Central memory CD8-positive, alpha-beta T cell (primary cell): ENCODE measurements around the gene INPP4B.

ENCODE experiments used
- ATAC-seq: fragments of 150-1000 bp; cut with Tn5 transposase; replicated peaks from 2 replicates; pipeline ENCODE4 v1.10.0; 2022; ENCODE audit warnings: mild to moderate bottlenecking, moderate FRiP score, moderate number of reproducible peaks; ENCODE audit not compliant: poor library complexity, severe bottlenecking; ENCODE audit errors: extremely low read depth
- DNase-seq, 2 donors: peaks; one replicate each; pipeline ENCODE4 v3.0.0; 2021; ENCODE audit warnings: low spot score in 2 of 2
- H3K27ac Mint-ChIP-seq: one replicate; pipeline ENCODE4 v1.8.0; 2022; ENCODE audit warnings: low read depth, mild to moderate bottlenecking, moderate library complexity, mixed read lengths
- H3K27me3 Mint-ChIP-seq: one replicate; pipeline ENCODE4 v1.8.0; 2022; ENCODE audit warnings: mixed read lengths
- H3K36me3 Mint-ChIP-seq: one replicate; pipeline ENCODE4 v1.8.0; 2022; ENCODE audit warnings: mild to moderate bottlenecking, moderate library complexity, mixed read lengths; ENCODE audit not compliant: insufficient read depth
- H3K4me1 Mint-ChIP-seq: one replicate; pipeline ENCODE4 v1.8.0; 2022; ENCODE audit warnings: mixed read lengths
- H3K4me3 Mint-ChIP-seq: one replicate; pipeline ENCODE4 v1.8.0; 2022; ENCODE audit warnings: mild to moderate bottlenecking, moderate library complexity, mixed read lengths
- H3K9me3 Mint-ChIP-seq: one replicate; pipeline ENCODE4 v1.8.0; 2022; ENCODE audit warnings: mixed read lengths

The INPP4B gene

GRCh38 chr4:142713282-142714030 lies 132.6 kb downstream of the INPP4B start:
- H3K9me3 Mint-ChIP-seq = peaks cover 5% of the 10 kb centered on the region
- no peaks in the 10 kb centered on the region for H3K36me3 Mint-ChIP-seq
- no peak overlapping the region for H3K27ac Mint-ChIP-seq
- no peaks in the 10 kb centered on the region for H3K4me1 Mint-ChIP-seq
- ATAC-seq (no peak), DNase-seq (no peak)
- no peak overlapping the region for H3K4me3 Mint-ChIP-seq
- no peaks in the 10 kb centered on the region for H3K27me3 Mint-ChIP-seq

- Mint-ChIP-seq H3K27me3 (no peaks in the 10 kb centered on the region), H3K4me1 (no peaks in the 10 kb centered on the region), H3K36me3 (no peaks in the 10 kb centered on the region), H3K27ac (no peak overlapping the region), H3K9me3 (peaks cover 13% of the 10 kb centered on the region), H3K4me3 (no peak overlapping the region)
- ATAC-seq (no peak), DNase-seq (no peak)
Measured at GRCh38 chr4:142708231-142708630, 137.9 kb downstream of the INPP4B start.

- no peak for DNase-seq
- Mint-ChIP-seq H3K27ac (no peak overlapping the region), H3K9me3 (peaks cover 13% of the 10 kb centered on the region), H3K27me3 (no peaks in the 10 kb centered on the region), H3K36me3 (no peaks in the 10 kb centered on the region), H3K4me3 (no peak overlapping the region), H3K4me1 (no peaks in the 10 kb centered on the region)
- no peak for ATAC-seq
Measured at GRCh38 chr4:142707401-142707800, 138.7 kb downstream of the INPP4B start.

- Mint-ChIP-seq H3K4me3 (no peak overlapping the region), H3K27ac (no peak overlapping the region), H3K27me3 (no peaks in the 10 kb centered on the region), H3K36me3 (no peaks in the 10 kb centered on the region), H3K4me1 (no peaks in the 10 kb centered on the region), H3K9me3 (peaks cover 13% of the 10 kb centered on the region)
- DNase-seq (no peak), ATAC-seq (no peak)
Measured at GRCh38 chr4:142706381-142706780, 139.7 kb downstream of the INPP4B start.

GRCh38 chr4:142705820-142706219 lies 140.3 kb downstream of the INPP4B start:
- DNase-seq (no peak), ATAC-seq (no peak)
- Mint-ChIP-seq H3K36me3 (no peaks in the 10 kb centered on the region), H3K4me1 (no peaks in the 10 kb centered on the region), H3K4me3 (no peak overlapping the region), H3K27ac (no peak overlapping the region), H3K27me3 (no peaks in the 10 kb centered on the region), H3K9me3 (peaks cover 11% of the 10 kb centered on the region)

- DNase-seq (no peak), ATAC-seq (peak; percentile 69)
- H3K4me1 Mint-ChIP-seq = peaks cover 6% of the 10 kb centered on the region
- no peaks in the 10 kb centered on the region for H3K36me3 Mint-ChIP-seq
- peaks cover 8% of the 10 kb centered on the region for H3K9me3 Mint-ChIP-seq
- no peaks in the 10 kb centered on the region for H3K27me3 Mint-ChIP-seq
- no peak overlapping the region for H3K27ac Mint-ChIP-seq
- no peak overlapping the region for H3K4me3 Mint-ChIP-seq
Measured at GRCh38 chr4:142703694-142704309, 142.3 kb downstream of the INPP4B start.

GRCh38 chr4:142701017-142701416 lies 145.1 kb downstream of the INPP4B start:
- Mint-ChIP-seq H3K4me1 (peaks cover 19% of the 10 kb centered on the region), H3K27ac (no peak overlapping the region), H3K27me3 (no peaks in the 10 kb centered on the region), H3K4me3 (no peak overlapping the region), H3K36me3 (no peaks in the 10 kb centered on the region), H3K9me3 (no peaks in the 10 kb centered on the region)
- ATAC-seq (no peak), DNase-seq (no peak)

- Mint-ChIP-seq H3K4me3 (no peak overlapping the region), H3K27ac (no peak overlapping the region), H3K27me3 (no peaks in the 10 kb centered on the region)
Measured at GRCh38 chr4:142700531-142700930, 145.6 kb downstream of the INPP4B start.

GRCh38 chr4:142698552-142698951 lies 147.5 kb downstream of the INPP4B start:
- H3K4me3 Mint-ChIP-seq = no peak overlapping the region
- H3K4me1 Mint-ChIP-seq = peaks cover 20% of the 10 kb centered on the region
- ATAC-seq = no peak
- DNase-seq = no peak
- H3K27ac Mint-ChIP-seq = no peak overlapping the region
- no peaks in the 10 kb centered on the region for H3K9me3 Mint-ChIP-seq
- H3K27me3 Mint-ChIP-seq = no peaks in the 10 kb centered on the region
- H3K36me3 Mint-ChIP-seq = no peaks in the 10 kb centered on the region

More at GRCh38 chr4:142700531-142700930, 145.6 kb downstream of the INPP4B start:
- peaks cover 20% of the 10 kb centered on the region for H3K4me1 Mint-ChIP-seq
- ATAC-seq (no peak), DNase-seq (no peak)
- no peaks in the 10 kb centered on the region for H3K9me3 Mint-ChIP-seq
- no peaks in the 10 kb centered on the region for H3K36me3 Mint-ChIP-seq

- no peaks in the 10 kb centered on the region for H3K27me3 Mint-ChIP-seq
- peaks cover 20% of the 10 kb centered on the region for H3K4me1 Mint-ChIP-seq
- no peaks in the 10 kb centered on the region for H3K36me3 Mint-ChIP-seq
- ATAC-seq = no peak
- H3K27ac Mint-ChIP-seq = no peak overlapping the region
- H3K4me3 Mint-ChIP-seq = no peak overlapping the region
- no peaks in the 10 kb centered on the region for H3K9me3 Mint-ChIP-seq
- no peak for DNase-seq
Measured at GRCh38 chr4:142697928-142698327, 148.2 kb downstream of the INPP4B start.

- no peaks in the 10 kb centered on the region for H3K9me3 Mint-ChIP-seq
- ATAC-seq (no peak), DNase-seq (no peak)
- peaks cover 20% of the 10 kb centered on the region for H3K4me1 Mint-ChIP-seq
- H3K4me3 Mint-ChIP-seq = no peak overlapping the region
- H3K27ac Mint-ChIP-seq = no peak overlapping the region
- H3K27me3 Mint-ChIP-seq = no peaks in the 10 kb centered on the region
- H3K36me3 Mint-ChIP-seq = no peaks in the 10 kb centered on the region
Measured at GRCh38 chr4:142697320-142697719, 148.8 kb downstream of the INPP4B start.

GRCh38 chr4:142696334-142697122 lies 149.6 kb downstream of the INPP4B start:
- Mint-ChIP-seq H3K4me3 (no peak overlapping the region), H3K27me3 (no peaks in the 10 kb centered on the region), H3K36me3 (no peaks in the 10 kb centered on the region), H3K27ac (no peak overlapping the region), H3K4me1 (peaks cover 20% of the 10 kb centered on the region), H3K9me3 (no peaks in the 10 kb centered on the region)
- DNase-seq = no peak
- peak; percentile 19 for ATAC-seq
